HG03457 (cell line): ENCODE results near the gene EMC8.
A peak's percentile ranks its signal among the peaks of the same experiment; 100 is the strongest.
"Not testable (repeated sequence)": the region's sequence is repeated elsewhere in the genome, so short reads cannot be mapped to it uniquely, and the experiment has no call there.

Experiments
- ATAC-seq: cut with Tn5 transposase; IDR thresholded peaks from one replicate; pipeline ENCODE4 v1.9.1; 2021; ENCODE audit warnings: moderate number of reproducible peaks; ENCODE audit not compliant: unreplicated experiment

Gene EMC8

GRCh38 chr16:85835227-85835751, 35.9 kb upstream of the EMC8 start:
- ATAC-seq, result no peak

GRCh38 chr16:85834741-85835140, 35.4 kb upstream of the EMC8 start:
- ATAC-seq, result no peak

GRCh38 chr16:85833219-85833920, 34.0 kb upstream of the EMC8 start:
- ATAC-seq, result no peak

DNA sequence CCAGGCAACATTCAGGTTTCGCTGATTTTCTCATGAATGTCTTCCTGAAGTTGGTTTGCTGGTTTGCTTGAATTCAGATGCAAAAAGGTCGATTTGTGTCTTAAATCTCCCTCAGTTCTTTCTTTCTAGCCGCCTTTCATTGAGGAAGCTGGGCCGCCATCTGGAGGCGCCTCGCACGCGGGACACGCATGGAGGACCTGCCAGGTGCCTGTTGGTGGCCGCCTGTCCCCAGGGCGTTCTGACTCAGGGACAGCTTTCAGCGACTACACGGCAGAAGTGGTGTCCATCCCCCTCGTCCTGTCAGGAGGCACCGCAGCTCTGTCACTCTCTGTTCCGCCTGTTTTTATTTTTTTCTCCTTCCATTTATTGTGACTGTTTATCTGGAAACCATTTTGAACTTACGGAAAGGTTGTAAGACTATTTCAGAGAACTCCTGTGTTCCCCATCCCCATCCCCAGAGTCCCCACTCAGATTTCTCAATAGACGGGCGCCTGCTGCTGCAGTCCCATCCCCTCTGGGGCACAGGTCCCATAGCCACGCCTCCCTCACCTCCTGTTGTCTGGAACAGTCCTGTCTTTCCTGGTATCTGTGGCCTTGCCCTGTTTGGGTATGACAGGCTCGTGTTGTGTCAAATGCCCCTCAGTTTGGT, 33.4 kb upstream of the EMC8 start:
- ATAC-seq, result no peak

DNA sequence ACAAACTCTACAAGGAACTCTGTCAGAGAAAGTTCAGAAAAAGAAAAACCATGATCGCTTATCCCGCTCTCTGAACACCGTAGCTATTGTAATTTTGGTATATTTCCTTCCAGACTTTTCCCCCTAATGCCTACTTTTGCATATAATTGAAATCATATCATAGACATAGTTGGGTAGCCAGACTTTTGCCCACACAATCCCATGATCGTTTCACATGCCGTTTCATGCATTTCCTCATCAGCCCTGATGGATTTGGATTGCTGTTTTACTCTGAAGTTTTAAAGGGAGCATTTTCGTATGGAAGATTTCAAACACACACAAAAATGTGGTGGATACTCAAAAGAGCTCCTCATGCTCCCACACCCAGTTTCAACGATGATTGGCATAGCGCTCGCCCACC, 31.5 kb upstream of the EMC8 start:
- ATAC-seq, result no peak

DNA sequence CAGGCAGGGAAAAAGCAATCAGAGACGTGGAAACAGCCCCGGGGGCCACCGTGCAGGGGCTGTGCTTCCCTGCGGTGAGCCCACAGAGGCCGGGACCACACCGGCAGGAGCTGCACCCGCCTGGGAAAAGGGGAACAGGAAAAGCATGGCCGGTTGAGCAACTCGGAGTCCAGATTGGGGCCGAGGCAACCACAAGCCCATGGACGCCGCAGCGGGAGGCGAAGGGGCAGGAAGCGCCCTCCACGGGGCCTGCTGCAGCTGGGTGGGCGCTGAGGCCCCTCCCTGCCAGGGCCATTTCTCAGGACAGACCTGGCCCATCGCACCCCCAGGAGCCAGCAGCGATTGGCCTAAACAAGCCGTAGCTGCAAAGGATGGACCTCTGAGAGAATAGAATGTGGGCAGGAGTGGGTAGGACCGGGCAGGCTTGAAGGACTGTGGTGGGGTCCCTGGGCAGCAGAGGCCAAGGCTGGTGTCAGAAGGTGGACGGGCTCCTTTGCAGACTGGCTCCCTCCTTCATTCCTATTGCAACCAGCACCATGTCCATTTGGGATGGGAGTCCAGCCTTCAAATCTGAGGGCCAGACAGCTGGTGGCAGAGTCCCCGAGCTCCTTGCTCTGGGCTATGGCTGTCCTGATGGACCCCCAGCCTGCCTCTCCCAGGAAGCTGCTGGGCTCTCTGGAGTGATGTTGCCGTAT, 30.6 kb upstream of the EMC8 start:
- no peak for ATAC-seq

GRCh38 chr16:85829171-85829719, 29.9 kb upstream of the EMC8 start:
- ATAC-seq, result no peak

GRCh38 chr16:85828166-85828565, 28.8 kb upstream of the EMC8 start:
- ATAC-seq, result no peak

GRCh38 chr16:85826686-85827247, 27.4 kb upstream of the EMC8 start:
- ATAC-seq, result no peak

- ATAC-seq, result no peak
Measured at GRCh38 chr16:85825326-85825725, 26.0 kb upstream of the EMC8 start.

DNA sequence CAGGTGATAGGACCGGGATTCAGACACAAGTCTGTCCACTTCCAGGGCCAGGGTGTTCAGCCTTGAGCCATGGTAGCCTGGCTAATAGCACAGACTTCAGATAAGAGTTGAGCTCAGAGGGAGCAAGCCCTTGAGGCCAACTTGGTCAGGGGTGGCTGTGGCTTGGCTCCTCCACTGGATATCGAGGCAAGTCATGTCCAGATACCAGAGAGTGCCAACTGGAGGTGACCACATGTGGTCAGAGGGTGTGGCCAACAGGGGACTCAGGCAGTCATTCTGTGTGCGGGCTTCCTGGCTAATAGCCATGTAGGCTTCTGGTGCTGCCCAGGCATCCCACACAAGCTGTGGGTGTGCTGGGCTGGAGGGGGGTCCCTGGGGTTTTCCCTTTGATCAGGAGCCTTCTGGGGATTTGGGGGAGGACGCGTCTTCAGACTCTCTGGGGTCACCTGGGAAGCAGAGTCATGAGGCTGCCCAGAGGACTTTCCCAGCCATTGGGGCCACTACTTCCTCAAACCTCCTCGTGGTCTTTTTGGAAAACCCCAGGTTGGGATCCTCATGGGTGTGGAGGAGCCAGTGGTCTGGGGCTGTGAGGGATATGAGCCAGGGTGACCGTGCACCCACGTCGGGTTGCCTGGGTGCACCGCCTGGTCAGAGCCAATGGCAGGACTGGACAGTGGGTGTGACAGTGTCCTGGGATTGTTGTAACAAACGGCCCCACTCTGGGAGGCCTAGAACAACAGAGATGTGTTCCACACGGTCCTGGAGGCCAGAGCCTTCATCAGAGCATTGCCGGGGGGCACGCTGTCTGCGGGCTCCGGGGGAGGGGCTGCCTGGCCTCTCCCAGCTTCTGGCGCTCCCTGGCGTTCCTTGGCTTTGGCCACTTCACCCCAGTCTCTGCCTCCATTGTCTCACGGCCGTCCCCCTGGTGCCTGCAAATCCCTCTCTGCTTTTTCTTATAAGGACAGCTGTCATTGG, 25.1 kb upstream of the EMC8 start:
- ATAC-seq, result no peak

DNA sequence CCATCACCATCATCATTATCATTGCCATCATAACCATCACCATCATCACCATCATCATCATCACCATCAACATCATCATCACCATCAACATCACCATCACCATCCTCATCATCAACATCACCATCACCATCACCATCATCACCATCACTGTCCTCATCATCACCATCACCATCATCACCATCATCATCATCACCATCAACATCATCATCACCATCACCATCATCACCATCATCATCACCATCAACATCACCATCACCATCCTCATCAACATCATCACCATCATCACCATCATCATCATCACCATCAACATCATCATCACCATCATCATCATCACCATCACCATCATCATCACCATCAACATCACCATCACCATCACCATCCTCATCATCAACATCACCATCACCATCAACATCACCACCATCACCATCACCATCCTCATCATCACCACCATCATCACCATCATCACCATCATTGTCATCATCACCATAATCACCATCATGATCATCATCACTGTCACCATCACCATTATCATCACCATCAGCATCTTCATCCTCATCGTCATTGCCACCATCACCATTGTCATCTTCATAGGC, 24.1 kb upstream of the EMC8 start:
- ATAC-seq, result no peak

DNA sequence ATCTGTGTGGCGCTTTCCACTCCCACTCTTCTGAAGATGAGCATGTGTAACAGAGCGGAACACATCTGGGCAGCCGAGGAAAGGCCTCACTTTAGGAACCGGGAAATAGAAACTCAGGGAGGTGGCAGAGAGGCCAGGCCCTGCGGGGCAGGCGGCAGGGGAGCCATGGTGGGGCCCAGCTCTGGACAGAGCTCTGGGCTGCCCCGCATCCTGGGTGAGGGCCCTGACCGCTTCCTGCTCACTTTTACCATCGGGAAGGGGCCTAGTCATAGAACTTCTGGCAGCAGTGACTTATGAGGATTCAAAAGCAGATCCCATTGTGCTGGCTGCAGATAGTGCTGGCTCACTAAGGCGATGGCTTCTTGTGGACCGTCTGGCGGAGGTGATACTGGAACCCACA, 22.8 kb upstream of the EMC8 start:
- ATAC-seq, result no peak

GRCh38 chr16:85821390-85822135, 22.2 kb upstream of the EMC8 start:
- ATAC-seq, result peak; percentile 60

GRCh38 chr16:85820604-85821372, 21.4 kb upstream of the EMC8 start:
- no peak for ATAC-seq

GRCh38 chr16:85819771-85820170, 20.4 kb upstream of the EMC8 start:
- ATAC-seq, result no peak

- ATAC-seq, result no peak
Measured at GRCh38 chr16:85819245-85819644, 19.9 kb upstream of the EMC8 start.

GRCh38 chr16:85817195-85817594, 17.9 kb upstream of the EMC8 start:
- ATAC-seq, result not testable (repeated sequence)
